Measurements from ENCODE around the gene ANKMY1. TPM values are rescaled to one million over a fixed set of nuclear protein-coding genes. Genes with fewer than 3 reads are reported as not detected.
A peak's percentile ranks its signal among the peaks of the same experiment; 100 is the strongest.
"Not testable (repeated sequence)": the region's sequence is repeated elsewhere in the genome, so short reads cannot be mapped to it uniquely, and the experiment has no call there.

The ANKMY1 gene
- total RNA-seq, 1 donor from 2014 or later, result 20.6 TPM

DNA sequence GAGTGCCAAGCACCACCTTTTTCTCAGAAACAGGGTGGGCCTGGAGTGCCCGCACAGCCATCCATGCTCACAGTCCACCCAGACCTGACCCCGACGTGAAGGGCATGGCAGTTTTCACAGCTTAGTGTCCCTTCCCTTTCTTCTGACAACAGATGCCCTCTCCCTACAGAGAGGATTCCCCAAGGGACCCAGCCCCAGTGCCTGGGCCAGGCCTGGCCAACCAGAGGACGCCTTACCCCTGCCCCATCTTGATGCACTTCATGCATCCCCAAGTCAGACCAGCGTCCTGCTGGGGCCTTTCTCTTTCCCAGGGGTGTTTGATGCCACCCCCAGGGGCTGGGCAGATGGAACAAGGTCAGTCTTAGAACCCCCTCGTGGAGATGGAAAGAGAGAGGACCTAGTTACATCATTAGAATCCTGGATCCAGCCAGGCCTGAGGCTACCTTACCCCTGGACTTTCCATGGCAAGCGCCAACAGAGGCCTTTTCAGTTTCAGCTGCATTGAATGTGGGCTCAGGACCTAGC, 3.8 kb downstream of the ANKMY1 start:
- no peaks in the 10 kb centered on the region for H3K27me3 ChIP-seq
- intact Hi-C loops (cut with DNase I), result no loop called here
- peaks cover 26% of the 10 kb centered on the region for H3K4me1 ChIP-seq
- H3K4me3 ChIP-seq, result no peak overlapping the region
- peak; percentile 67 to 76 for DNase-seq (ENCODE audit: extremely low spot score in 2 of 2)
- H3K27ac ChIP-seq, result no peak overlapping the region
- TF ChIP-seq POLR2A (IDR thresholded peaks at IDR 0.05) (no peak), POLR2AphosphoS5 (IDR thresholded peaks at IDR 0.05; ENCODE audit: insufficient read depth in 1 of 2, low read depth in 1 of 2) (no peak)
- TF ChIP-seq, protein P1, sequence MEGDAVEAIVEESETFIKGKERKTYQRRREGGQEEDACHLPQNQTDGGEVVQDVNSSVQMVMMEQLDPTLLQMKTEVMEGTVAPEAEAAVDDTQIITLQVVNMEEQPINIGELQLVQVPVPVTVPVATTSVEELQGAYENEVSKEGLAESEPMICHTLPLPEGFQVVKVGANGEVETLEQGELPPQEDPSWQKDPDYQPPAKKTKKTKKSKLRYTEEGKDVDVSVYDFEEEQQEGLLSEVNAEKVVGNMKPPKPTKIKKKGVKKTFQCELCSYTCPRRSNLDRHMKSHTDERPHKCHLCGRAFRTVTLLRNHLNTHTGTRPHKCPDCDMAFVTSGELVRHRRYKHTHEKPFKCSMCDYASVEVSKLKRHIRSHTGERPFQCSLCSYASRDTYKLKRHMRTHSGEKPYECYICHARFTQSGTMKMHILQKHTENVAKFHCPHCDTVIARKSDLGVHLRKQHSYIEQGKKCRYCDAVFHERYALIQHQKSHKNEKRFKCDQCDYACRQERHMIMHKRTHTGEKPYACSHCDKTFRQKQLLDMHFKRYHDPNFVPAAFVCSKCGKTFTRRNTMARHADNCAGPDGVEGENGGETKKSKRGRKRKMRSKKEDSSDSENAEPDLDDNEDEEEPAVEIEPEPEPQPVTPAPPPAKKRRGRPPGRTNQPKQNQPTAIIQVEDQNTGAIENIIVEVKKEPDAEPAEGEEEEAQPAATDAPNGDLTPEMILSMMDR (IDR thresholded peaks at IDR 0.05), result no peak
- H3K36me3 ChIP-seq, result peaks cover 0 to 9% of the 10 kb centered on the region in 2 donors
- no peaks in the 10 kb centered on the region for H3K9me3 ChIP-seq

- intact Hi-C loops (cut with DNase I), result no loop called here
- Histone ChIP-seq H3K4me1 (peaks cover 4% of the 10 kb centered on the region), H3K36me3 (peaks cover 0 to 9% of the 10 kb centered on the region in 2 donors), H3K27me3 (no peaks in the 10 kb centered on the region), H3K9me3 (no peaks in the 10 kb centered on the region), H3K4me3 (no peak overlapping the region), H3K27ac (no peak overlapping the region)
- peak in 1 of 2 donors; percentile 10 for DNase-seq (ENCODE audit: extremely low spot score in 2 of 2)
- no peak for TF ChIP-seq POLR2A (IDR thresholded peaks at IDR 0.05)
Observed at GRCh38 chr2:240551811-240552210, 6.0 kb downstream of the ANKMY1 start.

DNA sequence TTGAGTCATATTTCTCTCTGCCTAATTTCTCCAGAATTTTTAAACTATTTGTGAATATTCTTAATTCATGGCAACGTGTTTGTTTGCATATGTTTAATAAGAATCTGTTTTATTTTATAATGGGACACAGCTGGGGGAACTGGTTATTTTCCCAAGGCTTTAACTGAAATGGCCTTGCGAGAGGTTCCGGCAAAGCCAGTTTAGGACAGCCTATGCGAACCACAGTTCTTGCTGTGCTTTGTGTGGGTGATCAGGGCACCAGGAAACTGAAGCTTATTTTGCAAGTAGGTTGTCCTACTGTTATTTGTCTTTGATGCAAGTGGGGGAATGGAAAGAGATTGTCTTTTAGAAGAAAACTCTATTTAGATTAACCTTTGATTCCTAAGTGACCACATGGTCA, 6.5 kb downstream of the ANKMY1 start:
- Histone ChIP-seq H3K27me3 (no peaks in the 10 kb centered on the region), H3K4me1 (no peaks in the 10 kb centered on the region), H3K4me3 (no peak overlapping the region), H3K9me3 (no peaks in the 10 kb centered on the region), H3K36me3 (peaks cover 0 to 9% of the 10 kb centered on the region in 2 donors), H3K27ac (no peak overlapping the region)
- no peak for DNase-seq (ENCODE audit: extremely low spot score in 2 of 2)
- TF ChIP-seq POLR2A (IDR thresholded peaks at IDR 0.05) (no peak), POLR2AphosphoS5 (IDR thresholded peaks at IDR 0.05; ENCODE audit: insufficient read depth in 1 of 2, low read depth in 1 of 2) (no peak)
- TF ChIP-seq, protein P1 (IDR thresholded peaks at IDR 0.05), result no peak
- intact Hi-C loops (cut with DNase I), result no loop called here

GRCh38 chr2:240539906-240540305, 17.9 kb downstream of the ANKMY1 start:
- no peak overlapping the region for H3K4me3 ChIP-seq
- H3K36me3 ChIP-seq, result no peaks in the 10 kb centered on the region
- H3K4me1 ChIP-seq, result no peaks in the 10 kb centered on the region
- H3K9me3 ChIP-seq, result no peaks in the 10 kb centered on the region
- intact Hi-C loops (cut with DNase I), result no loop called here
- no peak for DNase-seq (ENCODE audit: extremely low spot score in 2 of 2)
- TF ChIP-seq POLR2AphosphoS5 (IDR thresholded peaks at IDR 0.05; ENCODE audit: insufficient read depth in 1 of 2, low read depth in 1 of 2) (no peak), POLR2A (IDR thresholded peaks at IDR 0.05) (no peak)
- TF ChIP-seq, protein P1 (IDR thresholded peaks at IDR 0.05), result no peak
- no peaks in the 10 kb centered on the region for H3K27me3 ChIP-seq
- no peak overlapping the region for H3K27ac ChIP-seq

- H3K9me3 ChIP-seq; H3K27me3 ChIP-seq; intact Hi-C loops (cut with DNase I); H3K4me3 ChIP-seq; H3K36me3 ChIP-seq; H3K4me1 ChIP-seq; H3K27ac ChIP-seq: not testable (repeated sequence)
- DNase-seq (ENCODE audit: extremely low spot score in 2 of 2), result peak in 1 of 2 donors; percentile 8
Observed at GRCh38 chr2:240539101-240539500, 18.7 kb downstream of the ANKMY1 start.

DNA sequence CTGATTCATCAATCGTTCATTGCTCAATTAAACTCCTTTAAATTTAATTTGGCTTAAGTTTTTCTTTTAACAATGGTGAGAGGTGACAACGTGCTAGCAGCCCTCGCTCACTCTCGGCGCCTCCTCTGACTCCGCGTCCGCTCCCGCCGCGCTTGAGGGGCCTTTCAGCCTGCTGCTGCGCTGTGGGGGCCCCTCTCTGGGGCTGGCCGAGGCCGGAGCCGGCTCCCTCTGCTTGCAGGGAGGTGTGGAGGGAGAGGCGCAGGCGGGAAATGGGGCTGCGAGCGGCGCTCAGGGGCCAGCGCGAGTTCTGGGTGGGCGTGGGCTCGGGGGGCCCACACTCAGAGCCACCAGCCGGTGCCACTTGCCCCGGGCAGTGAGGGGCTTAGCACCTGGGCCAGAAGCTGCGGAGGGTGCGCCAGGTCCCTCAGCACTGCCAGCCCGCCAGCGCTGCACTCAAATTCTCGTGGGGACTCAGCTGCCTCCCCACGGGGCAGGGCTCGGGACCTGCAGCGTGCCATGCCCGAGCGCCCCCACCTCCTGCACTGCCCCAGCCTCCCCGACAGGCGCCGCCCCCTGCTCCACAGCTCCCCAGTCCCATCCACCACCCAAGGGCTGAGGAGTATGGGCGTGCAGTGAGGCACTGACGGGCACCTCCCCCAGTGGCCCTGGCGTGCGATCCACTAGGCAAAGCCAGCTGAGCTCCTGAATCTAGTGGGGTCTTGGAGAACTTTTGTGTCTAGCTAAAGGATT, 19.6 kb downstream of the ANKMY1 start:
- Histone ChIP-seq H3K27me3 (no peaks in the 10 kb centered on the region), H3K36me3 (no peaks in the 10 kb centered on the region), H3K4me3 (no peak overlapping the region), H3K27ac (no peak overlapping the region), H3K4me1 (no peaks in the 10 kb centered on the region), H3K9me3 (no peaks in the 10 kb centered on the region)
- DNase-seq (ENCODE audit: extremely low spot score in 2 of 2), result peak in 1 of 2 donors; percentile 44
- TF ChIP-seq POLR2A (IDR thresholded peaks at IDR 0.05), result no peak
- intact Hi-C loops (cut with DNase I), result no loop called here

Data from vagina (tissue), 2 donors.